Esophagus (tissue), 2 donors: ENCODE data around the gene CHGA. TPM values are rescaled to one million over a fixed set of nuclear protein-coding genes. Genes with fewer than 3 reads are reported as not detected.

Experiments used
- H3K27ac ChIP-seq, 2 donors: one replicate each; pipeline ENCODE4 v1.5.1; 2013; ENCODE audit warnings: low read depth in 2 of 2, mild to moderate bottlenecking in 2 of 2, inconsistent platforms in 1 of 2, low read length in 1 of 2, moderate library complexity in 1 of 2
- H3K27me3 ChIP-seq, 2 donors: one replicate each; pipeline ENCODE4 v1.6.1; 2013; ENCODE audit warnings: low read length in 2 of 2, control low read depth in 1 of 2, mild to moderate bottlenecking in 1 of 2; ENCODE audit not compliant: insufficient read depth in 2 of 2, control insufficient read depth in 1 of 2
- H3K36me3 ChIP-seq, 2 donors: one replicate each; pipeline ENCODE4 v1.6.1; 2013; ENCODE audit warnings: low read length in 1 of 2; ENCODE audit not compliant: control insufficient read depth in 2 of 2, insufficient read depth in 2 of 2
- H3K4me1 ChIP-seq, 2 donors: one replicate each; pipeline ENCODE4 v1.6.1; 2013; ENCODE audit warnings: low read length in 1 of 2; ENCODE audit not compliant: control insufficient read depth in 2 of 2, insufficient read depth in 2 of 2
- H3K4me3 ChIP-seq, 2 donors: one replicate each; pipeline ENCODE4 v1.5.1; 2013; ENCODE audit warnings: low read length in 2 of 2, mild to moderate bottlenecking in 2 of 2, low read depth in 1 of 2, moderate library complexity in 1 of 2
- H3K9me3 ChIP-seq, 2 donors: one replicate each; pipeline ENCODE4 v1.6.1; 2013; ENCODE audit warnings: mild to moderate bottlenecking in 2 of 2, low read depth in 1 of 2, low read length in 1 of 2, moderate library complexity in 1 of 2; ENCODE audit not compliant: control insufficient read depth in 2 of 2, insufficient read depth in 1 of 2
- WGBS, 2 donors: extraction: QIAGEN DNeasy Blood & Tissue Kit; methylation state at CpG; one replicate each; pipeline ENCODE4 v1.1.7; 2013; 5-methylcytosine and 5-hydroxymethylcytosine counted together
- polyA plus RNA-seq, 2 donors: library from polyadenylated mRNA; stranded (reverse); fragments of 200-250 nt; gene quantifications; one replicate each; pipeline ENCODE4 v1.2.3, GENCODE V29; 2013
- donor health status: healthy with polysubstance abuse.
- donor health status: Bipolar disorder and iron deficiency.

CHGA gene
- polyA plus RNA-seq, 2 donors, result 0.37 to 0.75 TPM

DNA sequence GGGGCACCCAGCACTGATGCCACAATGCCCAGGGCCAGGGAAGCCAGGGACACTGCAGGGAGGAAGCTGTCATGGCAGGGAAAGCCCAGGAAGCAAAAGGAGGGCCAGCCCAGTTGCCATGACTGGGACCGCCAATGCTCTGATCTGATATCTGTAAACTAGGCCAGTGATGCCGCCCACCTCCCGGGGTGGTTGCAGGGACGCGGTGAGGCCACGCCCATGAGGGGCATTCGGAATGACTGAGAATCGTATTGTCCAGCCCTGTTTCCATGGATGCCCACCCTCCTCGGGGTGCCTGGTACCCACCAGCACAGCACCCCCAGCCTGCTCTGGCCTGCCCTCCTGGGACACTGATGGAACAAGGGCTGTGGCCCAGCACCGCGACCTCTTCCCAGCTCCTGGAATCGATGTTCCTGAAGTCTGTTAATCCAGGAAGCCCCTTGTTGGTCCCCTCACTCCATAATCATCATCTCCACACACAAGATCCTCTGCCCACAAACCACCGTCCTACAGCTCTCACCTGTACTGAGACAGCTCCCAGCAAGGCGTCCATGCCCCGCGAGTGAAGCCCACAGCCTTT lies 48.7 kb downstream of the CHGA start:
- Histone ChIP-seq H3K27me3 (no peaks in the 10 kb centered on the region), H3K9me3 (no peaks in the 10 kb centered on the region), H3K27ac (no peak overlapping the region), H3K4me1 (peaks cover 5 to 15% of the 10 kb centered on the region in 2 donors), H3K4me3 (no peak overlapping the region), H3K36me3 (no peaks in the 10 kb centered on the region)
- WGBS, 2 donors, result 95% methylated on average over 16 of the region's 16 CpGs

DNA sequence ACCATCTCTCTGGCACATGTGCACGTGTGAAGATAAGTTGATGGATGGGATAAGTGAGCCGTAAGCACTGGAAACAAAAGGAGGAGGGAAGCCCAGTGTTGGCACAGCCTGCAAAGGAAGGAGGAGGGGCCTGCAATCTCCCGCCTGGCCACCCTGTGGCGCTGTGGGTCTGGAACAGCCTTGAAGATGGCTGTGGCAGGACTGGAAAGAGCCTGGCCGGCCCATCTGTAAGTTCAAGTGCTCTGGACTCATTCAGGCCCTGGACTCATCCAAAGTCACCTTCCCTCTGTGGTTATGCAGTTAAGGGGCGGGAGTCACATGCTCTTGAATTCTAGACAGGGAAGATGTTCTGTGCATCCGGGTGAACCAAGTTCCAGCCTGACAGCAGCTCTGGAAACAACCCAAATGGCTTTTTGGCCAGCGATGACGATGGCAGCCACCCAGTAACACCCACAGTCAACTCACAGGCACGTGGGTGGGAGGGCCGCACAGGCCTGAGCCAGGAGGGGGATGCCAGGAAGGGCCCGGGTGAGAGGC lies 50.4 kb downstream of the CHGA start:
- H3K4me3 ChIP-seq, result no peak overlapping the region
- peak overlapping the region; percentile 53 to 67 for H3K27ac ChIP-seq
- H3K4me1 ChIP-seq, result peaks cover 5 to 15% of the 10 kb centered on the region in 2 donors
- H3K9me3 ChIP-seq, result peaks cover under 1% of the 10 kb centered on the region in 2 donors
- H3K36me3 ChIP-seq, result no peaks in the 10 kb centered on the region
- H3K27me3 ChIP-seq, result no peaks in the 10 kb centered on the region
- 32 to 47% methylated on average over 12 of the region's 12 CpGs for WGBS, 2 donors

DNA sequence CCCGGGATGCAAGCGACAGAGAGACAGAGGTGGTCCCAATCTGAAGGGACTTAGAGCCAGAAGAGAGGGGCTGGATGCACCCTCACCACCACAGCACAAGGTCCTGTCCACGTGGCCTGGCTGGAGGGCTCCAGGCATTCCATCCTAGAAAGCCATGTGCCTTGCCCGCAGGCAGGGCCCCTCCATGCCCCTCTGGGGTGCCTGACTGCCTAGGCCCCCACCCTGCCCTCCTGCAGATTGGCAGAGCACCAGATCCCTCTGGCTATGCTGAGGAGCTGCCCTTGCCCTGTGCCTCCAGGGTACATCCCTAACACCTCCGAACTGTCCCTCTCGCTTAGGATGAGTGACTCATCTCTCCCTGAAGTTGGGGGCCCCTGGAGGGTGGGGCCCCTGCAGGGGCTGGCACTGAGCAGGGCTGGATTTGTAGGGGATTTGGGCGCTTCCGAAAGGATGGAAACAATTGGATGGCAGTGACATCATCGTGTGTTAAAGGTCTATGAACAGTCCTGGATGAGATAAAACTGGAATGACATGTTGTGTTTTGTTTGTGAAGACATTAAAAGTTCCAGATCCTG lies 50.9 kb downstream of the CHGA start:
- Histone ChIP-seq H3K36me3 (peaks cover 0 to 1% of the 10 kb centered on the region in 2 donors), H3K27me3 (no peaks in the 10 kb centered on the region), H3K27ac (peak overlapping the region; percentile 53 to 67), H3K4me1 (peaks cover 5 to 15% of the 10 kb centered on the region in 2 donors), H3K9me3 (peaks cover 3 to 6% of the 10 kb centered on the region in 2 donors), H3K4me3 (no peak overlapping the region)
- 39 to 59% methylated on average over 9 of the region's 9 CpGs for WGBS, 2 donors

DNA sequence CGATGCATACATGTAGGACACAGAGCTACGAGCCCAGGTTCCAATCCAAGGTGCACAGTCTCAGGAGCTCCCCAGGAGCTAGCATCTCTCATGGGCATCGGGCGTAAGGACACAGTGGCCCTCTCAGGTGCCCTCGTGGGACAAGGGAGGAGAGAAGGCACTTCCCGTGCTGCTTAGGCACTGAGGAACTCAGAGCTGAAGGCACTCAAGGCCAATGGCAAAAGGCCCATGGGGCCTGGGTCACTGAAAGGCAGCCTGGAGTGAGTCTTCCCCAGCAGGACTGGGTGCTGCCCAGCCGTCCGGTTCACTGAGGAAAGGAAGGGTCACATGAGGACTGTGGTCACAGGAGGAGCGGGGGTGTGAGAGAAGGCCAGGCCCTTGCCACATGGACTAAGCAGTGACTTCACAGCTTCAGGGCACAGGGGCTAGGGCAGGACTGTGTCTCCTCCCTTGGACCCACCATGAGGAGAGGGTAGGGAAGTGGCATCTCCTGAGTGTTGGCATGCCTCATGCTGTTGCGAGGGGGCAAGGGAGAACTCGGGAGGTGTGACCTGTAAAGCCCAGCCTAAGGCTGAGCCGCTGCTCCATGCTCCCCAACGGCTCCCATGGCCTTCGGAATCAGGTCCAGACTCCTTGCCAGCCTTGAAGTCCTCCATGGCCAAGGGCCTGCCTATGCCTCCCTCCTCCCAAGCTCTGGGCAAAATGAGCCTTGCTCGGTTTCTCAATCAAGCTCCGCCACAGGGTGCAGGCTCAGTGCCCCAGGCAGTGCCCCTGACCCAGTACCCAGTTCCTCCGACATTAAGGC lies 51.8 kb downstream of the CHGA start:
- WGBS, 2 donors, result 90 to 92% methylated on average over 17 of the region's 17 CpGs
- peaks cover 3 to 7% of the 10 kb centered on the region in 2 donors for H3K9me3 ChIP-seq
- H3K4me3 ChIP-seq, result no peak overlapping the region
- peak overlapping the region; percentile 20 to 44 for H3K27ac ChIP-seq
- peaks cover 0 to 2% of the 10 kb centered on the region in 2 donors for H3K36me3 ChIP-seq
- no peaks in the 10 kb centered on the region for H3K27me3 ChIP-seq
- H3K4me1 ChIP-seq, result peaks cover 5 to 15% of the 10 kb centered on the region in 2 donors

DNA sequence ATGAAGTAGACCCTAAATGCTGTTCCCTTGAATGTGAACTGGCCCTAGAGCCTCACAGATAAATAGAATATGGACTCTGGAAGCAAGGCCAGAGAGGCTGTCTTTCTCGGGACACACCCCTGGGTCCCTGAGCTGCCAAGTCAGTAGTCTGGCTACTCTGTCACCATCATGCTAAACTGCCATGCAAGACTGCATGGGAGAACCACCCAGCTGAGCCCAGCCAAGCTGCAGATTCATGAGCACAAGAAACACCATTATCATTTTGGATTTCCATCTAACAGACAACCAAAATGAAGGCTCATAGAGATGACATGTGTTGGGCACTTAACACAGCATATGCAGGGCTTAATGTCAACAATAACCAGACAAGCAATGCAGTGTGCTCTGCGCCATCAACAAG lies 53.3 kb downstream of the CHGA start:
- 98% methylated on average over 2 of the region's 2 CpGs for WGBS, 2 donors
- Histone ChIP-seq H3K27ac (no peak overlapping the region), H3K4me3 (no peak overlapping the region), H3K27me3 (no peaks in the 10 kb centered on the region), H3K36me3 (peaks cover 0 to 2% of the 10 kb centered on the region in 2 donors), H3K9me3 (peaks cover 5 to 10% of the 10 kb centered on the region in 2 donors), H3K4me1 (peaks cover 5 to 14% of the 10 kb centered on the region in 2 donors)

DNA sequence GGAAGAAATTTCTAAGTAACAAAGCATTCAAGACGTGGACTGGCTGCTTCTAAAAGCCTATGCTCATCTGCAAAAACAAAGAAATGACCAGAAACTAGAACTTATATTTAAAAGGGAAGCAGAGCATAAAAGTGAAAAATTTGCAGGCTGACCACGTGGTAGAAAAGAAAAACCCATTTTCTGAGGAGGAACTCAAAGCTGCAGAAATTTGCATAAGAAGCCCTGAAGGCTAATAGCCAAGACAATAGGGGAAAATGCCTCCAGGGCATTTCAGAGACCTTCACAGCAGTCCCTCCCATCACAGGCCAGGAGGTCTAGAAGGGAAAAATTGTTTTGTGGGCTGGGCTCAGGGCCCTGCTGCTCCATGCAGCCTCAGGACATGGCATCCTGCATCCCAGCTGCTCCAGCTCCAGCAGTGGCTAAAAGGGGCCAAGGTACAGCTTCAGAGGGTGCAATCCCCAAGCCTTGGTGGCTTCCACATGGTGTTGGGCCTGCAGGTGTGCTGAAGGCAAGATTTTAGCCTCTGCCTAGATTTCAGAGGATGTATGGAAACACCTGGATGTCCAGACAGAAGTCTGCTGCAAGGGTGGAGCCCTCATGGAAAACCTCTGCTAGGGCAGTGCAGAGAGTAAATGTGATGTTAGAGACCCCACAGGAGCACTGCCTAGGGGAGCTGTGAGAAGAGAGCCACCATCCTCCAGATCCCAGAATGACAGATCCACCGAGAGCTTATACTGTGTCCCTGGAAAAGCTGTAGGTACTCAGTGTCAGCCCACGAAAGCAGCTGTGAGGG lies 55.5 kb downstream of the CHGA start:
- H3K27me3 ChIP-seq, result no peaks in the 10 kb centered on the region
- H3K36me3 ChIP-seq, result peaks cover 0 to 6% of the 10 kb centered on the region in 2 donors
- 90 to 93% methylated on average over 4 of the region's 4 CpGs for WGBS, 2 donors
- no peak overlapping the region for H3K27ac ChIP-seq
- peaks cover 5 to 13% of the 10 kb centered on the region in 2 donors for H3K9me3 ChIP-seq
- H3K4me1 ChIP-seq, result peaks cover 5 to 9% of the 10 kb centered on the region in 2 donors
- H3K4me3 ChIP-seq, result no peak overlapping the region

DNA sequence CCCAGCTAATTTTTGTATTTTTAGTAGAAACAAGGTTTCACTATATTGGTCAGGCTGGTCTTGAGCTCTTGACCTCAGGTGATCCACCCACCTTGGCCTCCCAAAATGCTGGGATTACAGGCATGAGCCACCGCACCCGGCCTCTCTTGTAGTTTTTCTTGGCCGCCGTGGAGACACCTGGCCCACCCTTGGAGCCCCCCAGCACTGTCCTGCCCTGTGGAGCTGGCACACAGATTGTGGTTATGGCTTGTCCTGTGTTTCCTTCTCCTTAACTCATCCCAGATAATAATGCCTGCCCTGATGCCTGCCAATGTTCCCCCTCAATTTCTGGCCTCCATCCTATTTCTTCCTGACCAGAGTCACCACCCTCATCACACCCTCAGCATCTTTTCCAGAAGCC lies 57.9 kb downstream of the CHGA start:
- 97 to 98% methylated on average over 4 of the region's 4 CpGs for WGBS, 2 donors
- Histone ChIP-seq H3K27ac (no peak overlapping the region), H3K9me3 (peaks cover 5 to 13% of the 10 kb centered on the region in 2 donors)

DNA sequence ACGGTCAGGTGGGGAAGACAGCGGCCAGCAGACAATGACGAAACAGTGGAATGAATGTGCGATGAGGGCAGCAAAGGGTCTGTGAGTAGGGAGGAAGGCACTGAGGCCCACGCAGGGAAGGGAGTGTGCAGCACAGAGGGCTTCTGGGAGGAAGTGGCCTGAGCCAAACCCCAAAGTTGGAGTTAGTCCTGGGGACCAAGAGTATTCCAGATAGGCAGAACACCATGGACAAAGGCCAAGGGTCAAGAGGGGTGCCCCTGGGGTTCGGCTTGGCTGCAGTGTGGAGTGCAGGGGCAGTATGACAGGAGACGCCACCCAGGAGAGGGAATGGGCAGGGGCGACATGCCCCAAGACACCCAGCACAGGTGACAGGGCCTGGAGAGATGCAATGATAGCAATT lies 58.8 kb downstream of the CHGA start:
- H3K4me3 ChIP-seq, result no peak overlapping the region
- H3K27ac ChIP-seq, result no peak overlapping the region
- 98% methylated on average over 8 of the region's 8 CpGs for WGBS, 2 donors
- H3K27me3 ChIP-seq, result no peaks in the 10 kb centered on the region
- no peaks in the 10 kb centered on the region for H3K4me1 ChIP-seq
- H3K9me3 ChIP-seq, result peaks cover 5 to 13% of the 10 kb centered on the region in 2 donors
- H3K36me3 ChIP-seq, result peaks cover 0 to 6% of the 10 kb centered on the region in 2 donors

More for the DNA sequence above, 57.9 kb downstream of the CHGA start:
- Histone ChIP-seq H3K4me1 (no peaks in the 10 kb centered on the region), H3K36me3 (peaks cover 0 to 6% of the 10 kb centered on the region in 2 donors), H3K4me3 (no peak overlapping the region), H3K27me3 (no peaks in the 10 kb centered on the region)

DNA sequence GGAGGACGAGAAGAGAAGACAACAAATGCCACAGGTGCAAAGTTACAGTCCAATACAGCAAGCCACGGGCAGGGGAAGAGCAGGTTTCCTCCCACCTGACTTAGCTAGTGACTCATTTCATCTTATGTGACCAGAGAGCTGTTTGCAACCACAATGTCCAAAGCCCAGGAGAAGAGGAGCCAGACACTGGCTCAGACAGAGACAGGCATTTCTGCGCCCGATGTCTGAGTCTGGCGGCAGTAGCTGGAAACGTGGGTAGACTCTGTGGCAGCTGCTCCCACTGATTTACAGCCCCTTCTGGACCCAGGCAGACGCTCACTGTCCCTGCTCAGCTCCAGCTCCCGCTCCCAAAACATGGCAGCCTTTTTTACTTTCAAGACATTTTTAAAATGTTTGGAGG lies 60.0 kb downstream of the CHGA start:
- Histone ChIP-seq H3K27me3 (no peaks in the 10 kb centered on the region), H3K36me3 (peaks cover 0 to 6% of the 10 kb centered on the region in 2 donors), H3K4me1 (peaks cover 4 to 6% of the 10 kb centered on the region in 2 donors), H3K9me3 (peaks cover 5 to 13% of the 10 kb centered on the region in 2 donors), H3K4me3 (no peak overlapping the region), H3K27ac (no peak overlapping the region)
- 91 to 92% methylated on average over 8 of the region's 8 CpGs for WGBS, 2 donors
